Cardiac muscle cell (in vitro differentiated cells and primary cell): ENCODE results near the gene RBM38. TPM values are rescaled to one million over a fixed set of nuclear protein-coding genes. Genes with fewer than 3 reads are reported as not detected.
"Not testable (repeated sequence)": the region's sequence is repeated elsewhere in the genome, so short reads cannot be mapped to it uniquely, and the experiment has no call there.

Experiments used
- DNase-seq, 2 donors: peaks; one replicate each; pipeline versions ENCODE4 v3.0.0 to v3.0.0-alpha.2; 2010 to 2017; ENCODE audit warnings: low read depth in 1 of 2, low spot score in 1 of 2
- H3K27ac ChIP-seq: fragments of 200-600 bp; sonication (generic); 2 replicates; pipeline ENCODE4 v1.5.1; 2016
- H3K27me3 ChIP-seq: fragments of 200-600 bp; sonication (generic); 2 replicates; pipeline ENCODE4 v1.6.0; 2016; ENCODE audit warnings: control low read depth
- H3K36me3 ChIP-seq: fragments of 200-600 bp; sonication (generic); 2 replicates; pipeline ENCODE4 v1.5.1; 2016; ENCODE audit warnings: control low read depth
- H3K4me1 ChIP-seq: fragments of 200-600 bp; sonication (generic); 2 replicates; pipeline ENCODE4 v1.8.1; 2017; ENCODE audit warnings: low read depth, mild to moderate bottlenecking, mixed run types
- H3K4me3 ChIP-seq: fragments of 200-600 bp; sonication (generic); 2 replicates; pipeline ENCODE4 v1.5.1; 2016; ENCODE audit warnings: mild to moderate bottlenecking
- H3K9me3 ChIP-seq: fragments of 200-600 bp; sonication (generic); 2 replicates; pipeline ENCODE4 v1.5.1; 2017; ENCODE audit warnings: low read depth, mild to moderate bottlenecking, control low read depth
- polyA plus RNA-seq: library from polyadenylated mRNA; unstranded; fragments of >200 nt; fragmentation: Nextera tagmentation; extraction: Ambion mirVana; gene quantifications from 2 replicates; pipeline ENCODE4 v1.2.1, GENCODE V29; 2016
- total RNA-seq: library from RNA; depleted of rRNA; stranded (reverse); fragments of >200 nt; gene quantifications from 2 replicates; pipeline ENCODE4 v1.2.3, GENCODE V29; 2016
- TF ChIP-seq, protein P1 (sequence below): IDR thresholded peaks from 2 replicates; pipeline ENCODE4 v1.5.1; 2012; ENCODE audit warnings: low read depth, mild to moderate bottlenecking, low read length

The RBM38 gene
- total and polyA plus RNA-seq, 2 experiments from 2014 or later: 404 to 625 TPM

DNA sequence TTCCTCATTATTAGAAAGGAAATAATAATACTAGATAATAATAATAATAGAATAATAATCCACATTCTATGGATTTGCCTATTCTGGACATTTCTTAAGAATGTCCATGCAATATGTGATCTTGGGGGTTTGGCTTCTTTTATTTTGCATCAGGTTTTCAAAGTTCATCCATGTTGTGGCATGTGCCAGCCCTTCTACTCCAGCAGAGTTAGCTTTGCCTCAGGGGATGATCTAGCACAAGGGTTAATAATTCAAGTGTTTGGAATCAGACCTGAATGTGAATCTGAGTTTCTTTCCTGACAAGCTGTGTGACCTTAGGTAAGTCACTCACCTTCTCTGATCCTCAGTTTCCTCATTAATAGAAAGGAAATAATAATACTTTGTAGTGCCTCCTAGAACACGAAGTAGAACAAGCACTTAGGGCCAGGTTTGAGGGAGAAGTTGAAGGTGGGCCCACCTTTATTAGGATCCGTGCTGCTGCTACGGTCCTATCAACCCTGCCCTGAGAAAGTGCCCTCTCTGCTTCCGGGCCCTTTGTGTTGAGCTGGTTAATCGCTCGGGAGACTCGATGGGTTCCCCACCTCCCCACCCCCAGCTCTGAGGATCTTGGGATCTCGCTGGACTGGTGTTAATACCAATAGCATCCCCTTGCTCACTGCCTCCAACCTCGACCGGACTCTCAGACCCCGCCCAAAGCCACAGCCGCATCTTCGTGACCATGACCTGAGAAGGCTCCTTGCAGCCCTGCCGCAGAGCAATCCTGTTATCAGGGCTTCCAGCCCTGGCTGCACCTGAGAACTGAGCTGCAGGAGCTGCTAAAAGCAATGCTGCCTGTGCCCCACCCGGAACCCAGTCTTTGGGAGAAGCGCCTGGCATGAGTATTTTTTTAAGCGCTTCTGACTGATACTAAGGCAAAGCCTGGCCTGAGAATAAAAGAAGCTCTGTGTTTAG lies 26.9 kb downstream of the RBM38 start:
- peaks cover 32% of the 10 kb centered on the region for H3K4me1 ChIP-seq
- TF ChIP-seq, protein P1, sequence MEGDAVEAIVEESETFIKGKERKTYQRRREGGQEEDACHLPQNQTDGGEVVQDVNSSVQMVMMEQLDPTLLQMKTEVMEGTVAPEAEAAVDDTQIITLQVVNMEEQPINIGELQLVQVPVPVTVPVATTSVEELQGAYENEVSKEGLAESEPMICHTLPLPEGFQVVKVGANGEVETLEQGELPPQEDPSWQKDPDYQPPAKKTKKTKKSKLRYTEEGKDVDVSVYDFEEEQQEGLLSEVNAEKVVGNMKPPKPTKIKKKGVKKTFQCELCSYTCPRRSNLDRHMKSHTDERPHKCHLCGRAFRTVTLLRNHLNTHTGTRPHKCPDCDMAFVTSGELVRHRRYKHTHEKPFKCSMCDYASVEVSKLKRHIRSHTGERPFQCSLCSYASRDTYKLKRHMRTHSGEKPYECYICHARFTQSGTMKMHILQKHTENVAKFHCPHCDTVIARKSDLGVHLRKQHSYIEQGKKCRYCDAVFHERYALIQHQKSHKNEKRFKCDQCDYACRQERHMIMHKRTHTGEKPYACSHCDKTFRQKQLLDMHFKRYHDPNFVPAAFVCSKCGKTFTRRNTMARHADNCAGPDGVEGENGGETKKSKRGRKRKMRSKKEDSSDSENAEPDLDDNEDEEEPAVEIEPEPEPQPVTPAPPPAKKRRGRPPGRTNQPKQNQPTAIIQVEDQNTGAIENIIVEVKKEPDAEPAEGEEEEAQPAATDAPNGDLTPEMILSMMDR: no peak
- H3K36me3 ChIP-seq: no peaks in the 10 kb centered on the region

DNA sequence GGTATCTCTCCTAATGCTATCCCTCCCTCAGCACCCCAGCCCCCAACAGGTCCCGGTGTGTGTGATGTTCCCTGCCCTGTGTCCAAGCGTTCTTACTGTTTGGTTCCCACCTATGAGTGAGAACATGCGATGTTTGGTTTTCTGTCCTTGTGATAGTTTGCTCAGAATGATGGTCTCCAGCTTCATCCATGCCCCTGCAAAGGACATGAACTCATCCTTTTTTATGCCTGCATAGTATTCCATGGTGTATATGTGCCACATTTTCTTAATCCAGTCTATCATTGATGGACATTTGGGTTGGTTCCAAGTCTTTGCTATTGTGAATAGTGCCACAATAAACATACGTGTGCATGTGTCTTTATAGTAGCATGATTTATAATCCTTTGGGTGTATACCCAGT lies 28.3 kb downstream of the RBM38 start:
- H3K4me3 ChIP-seq, DNase-seq, H3K27me3 ChIP-seq, H3K27ac ChIP-seq, H3K36me3 ChIP-seq, H3K9me3 ChIP-seq: not testable (repeated sequence)
- H3K4me1 ChIP-seq: peaks cover 32% of the 10 kb centered on the region

More for the DNA sequence above, 26.9 kb downstream of the RBM38 start:
- H3K27me3 ChIP-seq: no peaks in the 10 kb centered on the region
- no peak for DNase-seq
- no peak overlapping the region for H3K4me3 ChIP-seq
- no peaks in the 10 kb centered on the region for H3K9me3 ChIP-seq
- H3K27ac ChIP-seq: no peak overlapping the region

DNA sequence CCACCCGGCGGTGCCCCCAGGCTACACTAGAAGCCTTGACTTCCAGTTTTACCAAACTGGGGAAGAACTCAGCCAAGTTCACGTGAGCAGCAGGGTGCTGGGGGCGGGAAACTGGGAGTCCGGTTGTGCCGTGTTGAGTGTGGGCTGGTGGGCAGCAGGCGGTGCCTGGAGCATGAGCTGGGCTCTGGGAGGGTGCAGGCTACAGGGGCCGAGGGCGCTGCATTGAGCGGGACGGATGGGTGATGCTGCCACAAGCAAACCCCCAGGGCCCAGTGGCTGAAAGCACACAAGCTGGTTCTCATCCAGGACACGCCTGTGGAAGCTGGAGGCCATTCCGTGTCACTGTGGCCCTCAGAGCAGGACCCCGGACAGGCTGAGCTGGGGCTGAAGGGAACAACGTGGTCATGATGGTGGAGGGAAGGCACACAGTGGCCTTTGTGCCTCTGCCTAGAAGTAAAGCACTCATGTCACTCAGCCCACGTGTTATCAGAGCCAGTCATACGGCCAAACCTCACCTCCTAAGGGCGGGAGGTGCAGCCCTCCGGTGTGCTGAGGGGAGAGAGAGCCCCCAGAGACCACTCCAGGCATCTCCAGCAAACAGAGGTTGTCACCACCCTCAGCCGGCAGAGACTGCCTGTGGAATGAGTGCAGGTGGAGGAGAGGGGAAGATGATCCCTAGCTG lies 29.5 kb downstream of the RBM38 start:
- TF ChIP-seq, protein P1: no peak
- Histone ChIP-seq H3K4me1 (peaks cover 24% of the 10 kb centered on the region), H3K4me3 (no peak overlapping the region), H3K9me3 (no peaks in the 10 kb centered on the region), H3K36me3 (no peaks in the 10 kb centered on the region), H3K27me3 (no peaks in the 10 kb centered on the region), H3K27ac (peak overlapping the region; percentile 72)
- DNase-seq: no peak

DNA sequence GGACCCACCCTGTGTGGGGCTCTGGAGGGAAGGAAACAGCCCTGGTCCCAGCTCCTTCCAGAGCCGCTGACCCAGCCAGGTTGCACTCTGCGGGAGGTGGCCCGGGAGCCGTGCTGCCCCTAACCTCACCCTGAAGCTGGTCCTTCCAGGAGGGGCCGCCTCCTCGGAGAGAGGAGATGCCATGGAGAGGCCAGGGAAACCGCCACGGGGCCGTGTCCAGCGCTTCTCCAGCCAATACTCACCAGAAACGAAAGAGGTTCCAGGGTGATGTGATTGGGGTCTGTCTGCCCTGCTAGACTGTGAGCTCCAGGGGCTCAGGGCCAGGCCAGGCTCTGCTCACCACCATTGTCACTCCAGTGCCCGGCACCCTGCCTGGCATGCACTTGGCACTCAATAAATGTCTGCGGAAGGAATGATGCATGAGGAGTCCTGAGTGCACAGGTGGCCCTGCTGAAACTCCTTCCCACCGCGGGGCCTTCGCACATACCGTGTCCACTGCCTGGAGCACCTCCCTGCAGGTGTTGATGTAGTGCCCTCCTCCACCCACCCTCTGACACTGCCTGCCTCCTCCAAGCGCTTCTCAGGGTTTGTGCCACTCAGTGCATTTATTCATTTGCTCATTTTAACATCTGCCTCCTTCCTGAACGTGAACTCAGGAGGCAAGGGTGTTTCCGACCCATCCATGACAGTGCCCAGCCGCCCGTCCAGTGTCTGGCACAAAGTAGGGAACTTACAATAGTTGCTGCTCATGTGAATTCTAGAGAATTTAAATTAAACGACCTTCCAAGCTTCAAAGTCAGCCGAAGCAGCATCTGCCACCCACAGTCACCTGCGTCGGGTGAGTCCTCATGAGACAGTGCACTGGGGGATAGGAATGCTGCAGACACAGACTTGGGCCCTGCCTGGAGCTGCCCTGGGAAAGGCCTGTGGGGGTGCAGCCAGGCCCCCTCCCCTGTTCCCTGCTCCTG lies 30.3 kb downstream of the RBM38 start:
- H3K4me1 ChIP-seq: peaks cover 18% of the 10 kb centered on the region
- TF ChIP-seq, protein P1: no peak
- peak overlapping the region; percentile 72 for H3K27ac ChIP-seq
- H3K9me3 ChIP-seq: no peaks in the 10 kb centered on the region
- H3K27me3 ChIP-seq: no peaks in the 10 kb centered on the region
- H3K4me3 ChIP-seq: no peak overlapping the region
- no peaks in the 10 kb centered on the region for H3K36me3 ChIP-seq
- no peak for DNase-seq

DNA sequence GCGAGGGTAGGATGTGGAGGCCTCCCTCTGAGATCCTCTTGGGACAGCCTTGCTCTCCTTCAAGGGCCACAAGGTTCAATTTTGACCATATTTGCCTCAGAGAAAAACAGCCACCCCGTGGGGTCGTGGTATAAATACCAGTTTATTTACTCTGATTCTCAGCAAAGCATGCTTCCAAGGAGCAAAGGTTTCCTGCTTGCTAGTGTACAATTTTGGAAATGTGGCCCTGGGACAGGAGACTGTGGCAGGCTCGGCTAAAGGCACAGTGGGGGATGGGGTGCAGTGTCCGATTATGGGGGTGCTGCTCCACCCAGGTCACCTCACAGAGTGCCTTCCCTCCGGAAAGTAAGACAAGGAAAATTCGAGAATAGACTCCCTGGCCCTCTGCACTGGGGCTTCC lies 31.1 kb downstream of the RBM38 start:
- TF ChIP-seq, protein P1: no peak
- no peaks in the 10 kb centered on the region for H3K36me3 ChIP-seq
- H3K4me3 ChIP-seq: no peak overlapping the region
- no peak for DNase-seq
- H3K27me3 ChIP-seq: no peaks in the 10 kb centered on the region
- peaks cover 18% of the 10 kb centered on the region for H3K4me1 ChIP-seq
- H3K9me3 ChIP-seq: no peaks in the 10 kb centered on the region
- no peak overlapping the region for H3K27ac ChIP-seq
